Activated naive CD4-positive, alpha-beta T cell treated with anti-CD3 and anti-CD28 coated beads for 36 hours (primary cell): ENCODE data around the gene CST6. TPM values are rescaled to one million over a fixed set of nuclear protein-coding genes. Genes with fewer than 3 reads are reported as not detected.

Experiments
- CTCF ChIA-PET: fragments of 350-600 bp; sonication (Branson Sonifier 250); formaldehyde crosslinking; loops from one replicate; lab custom pipeline; 2021; ENCODE audit warnings: antibody characterized with exemption; lab: Charles Lee
- DNase-seq: peaks from one replicate; pipeline ENCODE4 v3.0.0-alpha.2; 2020
- H3K27ac Mint-ChIP-seq: one replicate; pipeline ENCODE4 v1.8.0; 2021; ENCODE audit warnings: mild to moderate bottlenecking, mixed read lengths
- H3K27me3 Mint-ChIP-seq: one replicate; pipeline ENCODE4 v1.8.0; 2021; ENCODE audit warnings: low read depth, mixed read lengths
- H3K36me3 Mint-ChIP-seq: one replicate; pipeline ENCODE4 v1.8.0; 2021; ENCODE audit warnings: low read depth, mixed read lengths
- H3K4me1 Mint-ChIP-seq: one replicate; pipeline ENCODE4 v1.8.0; 2021; ENCODE audit warnings: low read depth, mixed read lengths
- H3K4me3 Mint-ChIP-seq: one replicate; pipeline ENCODE4 v1.8.0; 2021; ENCODE audit warnings: mild to moderate bottlenecking, moderate library complexity, mixed read lengths
- H3K9me3 Mint-ChIP-seq: one replicate; pipeline ENCODE4 v1.8.0; 2021; ENCODE audit warnings: mixed read lengths
- intact Hi-C: fragments of 100-400 bp; cut with micrococcal nuclease; formaldehyde crosslinking; loops from one replicate; pipeline ENCODE4 v1.15.1; 2023
- total RNA-seq, 2 experiments: library from RNA; stranded (reverse); gene quantifications; one replicate each; pipeline ENCODE4 v1.2.3, GENCODE V29; 2021

CST6 gene
- total RNA-seq, 2 experiments from 2014 or later: not detected

GRCh38 chr11:66056501-66056900 is 44.7 kb downstream of the CST6 start:
- intact Hi-C loops: no loop called here
- DNase-seq: no peak
- Mint-ChIP-seq H3K4me3 (no peak overlapping the region), H3K27ac (peak overlapping the region; percentile 31), H3K4me1 (peaks cover 53% of the 10 kb centered on the region), H3K9me3 (no peaks in the 10 kb centered on the region), H3K36me3 (peaks cover 65% of the 10 kb centered on the region), H3K27me3 (no peaks in the 10 kb centered on the region)
- CTCF ChIA-PET: interaction anchor here (1.1 to 6.7 kb wide), 3 partner anchors 9 to 11 kb away, joined by 3 to 58 read pairs (median 29); no protein-coding TSS in a partner anchor

- intact Hi-C loops: no loop called here
- CTCF ChIA-PET: interaction anchor here (1.1 to 2.6 kb wide), 5 partner anchors 8 to 175 kb away, joined by 3 to 18 read pairs (median 5); no protein-coding TSS in a partner anchor
- peaks cover 58% of the 10 kb centered on the region for H3K4me1 Mint-ChIP-seq
These were observed 48.3 kb downstream of the CST6 start for GRCh38 chr11:66059966-66060680.

GRCh38 chr11:66061268-66061667 is 49.5 kb downstream of the CST6 start:
- CTCF ChIA-PET: no interaction called here
- H3K36me3 Mint-ChIP-seq: peaks cover 74% of the 10 kb centered on the region
- peak overlapping the region; percentile 82 for H3K27ac Mint-ChIP-seq
- no peaks in the 10 kb centered on the region for H3K27me3 Mint-ChIP-seq
- intact Hi-C loops: no loop called here
- no peak for DNase-seq
- H3K4me3 Mint-ChIP-seq: peak overlapping the region; percentile 10
- H3K4me1 Mint-ChIP-seq: peaks cover 60% of the 10 kb centered on the region
- no peaks in the 10 kb centered on the region for H3K9me3 Mint-ChIP-seq

More at GRCh38 chr11:66059966-66060680, 48.3 kb downstream of the CST6 start:
- DNase-seq: no peak
- peak overlapping the region; percentile 82 for H3K27ac Mint-ChIP-seq
- H3K9me3 Mint-ChIP-seq: no peaks in the 10 kb centered on the region
- no peaks in the 10 kb centered on the region for H3K27me3 Mint-ChIP-seq
- H3K4me3 Mint-ChIP-seq: no peak overlapping the region
- peaks cover 75% of the 10 kb centered on the region for H3K36me3 Mint-ChIP-seq

GRCh38 chr11:66062408-66062807 is 50.6 kb downstream of the CST6 start:
- Mint-ChIP-seq H3K9me3 (no peaks in the 10 kb centered on the region), H3K4me1 (peaks cover 69% of the 10 kb centered on the region), H3K4me3 (no peak overlapping the region), H3K36me3 (peaks cover 71% of the 10 kb centered on the region), H3K27ac (peak overlapping the region; percentile 69), H3K27me3 (no peaks in the 10 kb centered on the region)
- CTCF ChIA-PET: interaction anchor here (0.7 to 2.4 kb wide), 3 partner anchors 11 to 95 kb away, joined by 3 to 19 read pairs (median 4); no protein-coding TSS in a partner anchor
- intact Hi-C loops: no loop called here
- DNase-seq: no peak

Other genes with a start within 250 kb of the CST6 start
- gene AP5B1, start 231.0 kb upstream of the CST6 start, total RNA-seq: 1 to 10 TPM; 6.2 to 6.3 TPM
- not detected for gene OVOL1, start 224.9 kb upstream of the CST6 start, total RNA-seq
- 1 to 10 TPM; 1.5 to 2.0 TPM for gene SNX32, start 178.0 kb upstream of the CST6 start, total RNA-seq
- gene CFL1, start 153.8 kb upstream of the CST6 start, total RNA-seq: 1,000 to 10,000 TPM; 1,043 to 1,085 TPM
- gene MUS81, start 151.6 kb upstream of the CST6 start, total RNA-seq: 10 to 100 TPM; 51.4 to 54.7 TPM
- gene EFEMP2, start 139.2 kb upstream of the CST6 start, total RNA-seq: 10 to 100 TPM; 10.1 to 11.5 TPM
- gene CTSW, start 132.2 kb upstream of the CST6 start, total RNA-seq: under 1 TPM; 0.91 to 0.95 TPM
- gene FIBP, start 123.5 kb upstream of the CST6 start, total RNA-seq: 10 to 100 TPM; 83.1 to 86.6 TPM
- 10 to 100 TPM; 27.6 to 29.0 TPM for gene CCDC85B, start 121.3 kb upstream of the CST6 start, total RNA-seq
- 1 to 10 TPM; 8.2 TPM for gene FOSL1, start 111.6 kb upstream of the CST6 start, total RNA-seq
- gene C11orf68, start 92.9 kb upstream of the CST6 start, total RNA-seq: 10 to 100 TPM; 20.0 to 21.9 TPM
- 100 to 1,000 TPM; 117 to 134 TPM for gene DRAP1, start 92.6 kb upstream of the CST6 start, total RNA-seq
- gene TSGA10IP, start 66.5 kb upstream of the CST6 start, total RNA-seq: not detected
- 10 to 100 TPM; 50.1 to 59.9 TPM for gene SART1, start 50.3 kb upstream of the CST6 start, total RNA-seq
- gene EIF1AD, start 9.9 kb upstream of the CST6 start, total RNA-seq: 10 to 100 TPM; 31.2 to 31.7 TPM
- 100 to 1,000 TPM; 347 to 369 TPM for gene BANF1, start 9.5 kb upstream of the CST6 start, total RNA-seq
- gene CATSPER1, start 14.5 kb downstream of the CST6 start, total RNA-seq: not detected
- gene GAL3ST3, start 37.2 kb downstream of the CST6 start, total RNA-seq: under 1 TPM in 1 of 2 experiments, not detected in 1; 0.17 TPM
- 100 to 1,000 TPM; 319 to 321 TPM for gene SF3B2, start 40.4 kb downstream of the CST6 start, total RNA-seq
- 10 to 100 TPM; 77.8 to 80.7 TPM for gene PACS1, start 58.3 kb downstream of the CST6 start, total RNA-seq
- gene KLC2, start 245.7 kb downstream of the CST6 start, total RNA-seq: 10 to 100 TPM; 36.9 to 41.7 TPM